Suppressor macrophage treated with lipopolysaccharide for 1 hour (primary cell): ENCODE measurements around the gene CLASRP.
"Not testable (repeated sequence)": the region's sequence is repeated elsewhere in the genome, so short reads cannot be mapped to it uniquely, and the experiment has no call there.

Source experiments
- DNase-seq, 3 donors: peaks; one replicate each; pipeline ENCODE4 v3.0.0-alpha.2; 2020 to 2022

Gene CLASRP

GRCh38 chr19:45104658-45105349 is 66.0 kb downstream of the CLASRP start:
- DNase-seq, result no peak

GRCh38 chr19:45106363-45106762 is 67.5 kb downstream of the CLASRP start:
- DNase-seq, result not testable (repeated sequence)

- no peak for DNase-seq
These were observed 68.8 kb downstream of the CLASRP start for GRCh38 chr19:45107621-45108150.

GRCh38 chr19:45110851-45111266 is 72.0 kb downstream of the CLASRP start:
- peak; percentile 46 to 54 (median 47) for DNase-seq

- no peak for DNase-seq
These were observed 73.4 kb downstream of the CLASRP start for GRCh38 chr19:45112111-45112827.

- DNase-seq, result no peak
These were observed 74.8 kb downstream of the CLASRP start for GRCh38 chr19:45113628-45114027.

- DNase-seq, result no peak
These were observed 75.3 kb downstream of the CLASRP start for GRCh38 chr19:45114116-45114515.

- peak; percentile 43 to 73 (median 47) for DNase-seq
These were observed 77.2 kb downstream of the CLASRP start for GRCh38 chr19:45115809-45116615.

- peak; percentile 76 to 82 (median 77) for DNase-seq
These were observed 78.3 kb downstream of the CLASRP start for GRCh38 chr19:45117167-45117594.

GRCh38 chr19:45117671-45118070 is 78.8 kb downstream of the CLASRP start:
- DNase-seq, result peak in 1 of 3 donors; percentile 38

GRCh38 chr19:45118106-45118505 is 79.3 kb downstream of the CLASRP start:
- peak in 2 of 3 donors; percentile 19 to 36 for DNase-seq

- DNase-seq, result not testable (repeated sequence)
These were observed 79.9 kb downstream of the CLASRP start for GRCh38 chr19:45118591-45119355.

- no peak for DNase-seq
These were observed 80.7 kb downstream of the CLASRP start for GRCh38 chr19:45119582-45119981.
